Stimulated activated CD4-positive, alpha-beta T cell treated with anti-CD3 and anti-CD28 coated beads, Interleukin-15, amount 100 ng/mL, for 48 hours (primary cell): ENCODE results near the gene EPHB3.
A peak's percentile ranks its signal among the peaks of the same experiment; 100 is the strongest.

Experiments
- DNase-seq, 2 donors: peaks; one replicate each; pipeline ENCODE4 v3.0.0-alpha.2; 2020; ENCODE audit warnings: low read depth in 2 of 2

EPHB3 gene

GRCh38 chr3:184543256-184543655, 18.3 kb upstream of the EPHB3 start:
- no peak for DNase-seq

- DNase-seq: peak; percentile 44 to 61
Observed at GRCh38 chr3:184543843-184544512, 17.6 kb upstream of the EPHB3 start.

- no peak for DNase-seq
Observed at GRCh38 chr3:184544513-184544861, 17.1 kb upstream of the EPHB3 start.

GRCh38 chr3:184545769-184546168, 15.8 kb upstream of the EPHB3 start:
- no peak for DNase-seq

- no peak for DNase-seq
Observed at GRCh38 chr3:184546252-184546651, 15.3 kb upstream of the EPHB3 start.

- DNase-seq: no peak
Observed at GRCh38 chr3:184549796-184550577, 11.6 kb upstream of the EPHB3 start.

GRCh38 chr3:184551103-184551502, 10.5 kb upstream of the EPHB3 start:
- no peak for DNase-seq

GRCh38 chr3:184551614-184552256, 9.8 kb upstream of the EPHB3 start:
- DNase-seq: no peak

- DNase-seq: no peak
Observed at GRCh38 chr3:184552296-184552695, 9.3 kb upstream of the EPHB3 start.

GRCh38 chr3:184552863-184553262, 8.7 kb upstream of the EPHB3 start:
- DNase-seq: no peak

GRCh38 chr3:184553385-184553784, 8.2 kb upstream of the EPHB3 start:
- DNase-seq: no peak

- no peak for DNase-seq
Observed at GRCh38 chr3:184554461-184554860, 7.1 kb upstream of the EPHB3 start.

- DNase-seq: no peak
Observed at GRCh38 chr3:184556582-184557347, 4.8 kb upstream of the EPHB3 start.

GRCh38 chr3:184557348-184557950, 4.1 kb upstream of the EPHB3 start:
- no peak for DNase-seq

- no peak for DNase-seq
Observed at GRCh38 chr3:184558726-184559125, 2.9 kb upstream of the EPHB3 start.

GRCh38 chr3:184559336-184559735, 2.2 kb upstream of the EPHB3 start:
- DNase-seq: no peak

GRCh38 chr3:184560531-184560930, 1.1 kb upstream of the EPHB3 start:
- DNase-seq: no peak

- DNase-seq: no peak
Observed at GRCh38 chr3:184561913-184562877, 610 bp downstream of the EPHB3 start.

- DNase-seq: no peak
Observed at GRCh38 chr3:184562878-184563560, 1.4 kb downstream of the EPHB3 start.

GRCh38 chr3:184563561-184563925, 2.0 kb downstream of the EPHB3 start:
- no peak for DNase-seq
